GM13977 (cell line): Measurements from ENCODE around the gene C12orf57.

ENCODE experiments used
- DNase-seq: peaks from one replicate; pipeline ENCODE4 v3.0.0; 2012; ENCODE audit warnings: low spot score
- in situ Hi-C: fragments of 300-500 bp; cut with MboI; formaldehyde crosslinking; loops from one replicate; pipeline ENCODE4 v1.12.0; 2022; ENCODE audit warnings: low sequenced_read_pairs, low pct_unique_long_range_greater_than_20kb, mixed read lengths, inconsistent platforms; ENCODE audit not compliant: unreplicated experiment
- TF ChIP-seq, protein P1 (sequence below): IDR thresholded peaks from 2 replicates; pipeline ENCODE4 v1.5.1; 2012; ENCODE audit warnings: mild to moderate bottlenecking, control low read depth; ENCODE audit not compliant: insufficient read depth; ENCODE audit errors: extremely low read depth, missing control alignments

C12orf57 gene

DNA sequence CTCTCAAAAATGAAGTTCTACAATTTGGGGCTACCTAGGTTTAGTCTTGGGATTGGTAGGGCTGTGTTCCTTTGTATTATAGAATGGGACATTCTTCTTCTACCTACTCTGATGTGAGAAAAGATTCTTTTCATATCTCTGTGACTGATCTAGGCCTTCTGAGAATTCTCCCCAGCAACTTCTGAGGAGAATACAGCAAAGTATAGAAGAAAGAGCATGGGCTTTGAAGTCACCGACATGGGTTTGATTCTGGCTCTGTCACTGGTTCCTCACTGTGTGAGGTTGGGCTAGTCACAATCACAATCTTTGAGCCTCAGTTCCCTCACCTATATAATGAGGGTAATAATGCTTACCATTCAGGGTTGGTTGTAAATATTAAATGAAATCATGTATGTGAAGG is 11.1 kb upstream of the C12orf57 start:
- no peak for DNase-seq
- in situ Hi-C loops = loop anchor here (25.0 kb wide), 1 partner anchor 180 kb away; the partner anchor contains the start of gene C1RL

GRCh38 chr12:6934110-6934509 is 9.7 kb upstream of the C12orf57 start:
- TF ChIP-seq, protein P1, sequence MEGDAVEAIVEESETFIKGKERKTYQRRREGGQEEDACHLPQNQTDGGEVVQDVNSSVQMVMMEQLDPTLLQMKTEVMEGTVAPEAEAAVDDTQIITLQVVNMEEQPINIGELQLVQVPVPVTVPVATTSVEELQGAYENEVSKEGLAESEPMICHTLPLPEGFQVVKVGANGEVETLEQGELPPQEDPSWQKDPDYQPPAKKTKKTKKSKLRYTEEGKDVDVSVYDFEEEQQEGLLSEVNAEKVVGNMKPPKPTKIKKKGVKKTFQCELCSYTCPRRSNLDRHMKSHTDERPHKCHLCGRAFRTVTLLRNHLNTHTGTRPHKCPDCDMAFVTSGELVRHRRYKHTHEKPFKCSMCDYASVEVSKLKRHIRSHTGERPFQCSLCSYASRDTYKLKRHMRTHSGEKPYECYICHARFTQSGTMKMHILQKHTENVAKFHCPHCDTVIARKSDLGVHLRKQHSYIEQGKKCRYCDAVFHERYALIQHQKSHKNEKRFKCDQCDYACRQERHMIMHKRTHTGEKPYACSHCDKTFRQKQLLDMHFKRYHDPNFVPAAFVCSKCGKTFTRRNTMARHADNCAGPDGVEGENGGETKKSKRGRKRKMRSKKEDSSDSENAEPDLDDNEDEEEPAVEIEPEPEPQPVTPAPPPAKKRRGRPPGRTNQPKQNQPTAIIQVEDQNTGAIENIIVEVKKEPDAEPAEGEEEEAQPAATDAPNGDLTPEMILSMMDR = no peak
- DNase-seq = no peak
- in situ Hi-C loops = loop anchor here (25.0 kb wide), 1 partner anchor 178 kb away; the partner anchor contains the start of gene C1RL

More for the DNA sequence above, 11.1 kb upstream of the C12orf57 start:
- TF ChIP-seq, protein P1 = no peak

DNA sequence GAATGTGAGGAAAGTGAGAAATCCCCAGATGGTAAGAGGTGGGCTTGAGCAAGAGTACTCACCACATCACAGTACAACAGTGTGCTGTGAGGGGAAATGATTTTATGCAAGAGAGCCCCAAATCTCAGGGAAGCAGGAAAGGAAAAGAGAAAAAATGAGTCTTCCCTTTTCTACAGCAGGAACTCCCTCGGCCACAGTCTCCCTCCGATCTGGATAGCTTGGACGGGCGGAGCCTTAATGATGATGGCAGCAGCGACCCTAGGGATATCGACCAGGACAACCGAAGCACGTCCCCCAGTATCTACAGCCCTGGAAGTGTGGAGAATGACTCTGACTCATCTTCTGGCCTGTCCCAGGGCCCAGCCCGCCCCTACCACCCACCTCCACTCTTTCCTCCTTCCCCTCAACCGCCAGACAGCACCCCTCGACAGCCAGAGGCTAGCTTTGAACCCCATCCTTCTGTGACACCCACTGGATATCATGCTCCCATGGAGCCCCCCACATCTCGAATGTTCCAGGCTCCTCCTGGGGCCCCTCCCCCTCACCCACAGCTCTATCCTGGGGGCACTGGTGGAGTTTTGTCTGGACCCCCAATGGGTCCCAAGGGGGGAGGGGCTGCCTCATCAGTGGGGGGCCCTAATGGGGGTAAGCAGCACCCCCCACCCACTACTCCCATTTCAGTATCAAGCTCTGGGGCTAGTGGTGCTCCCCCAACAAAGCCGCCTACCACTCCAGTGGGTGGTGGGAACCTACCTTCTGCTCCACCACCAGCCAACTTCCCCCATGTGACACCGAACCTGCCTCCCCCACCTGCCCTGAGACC is 8.2 kb upstream of the C12orf57 start:
- DNase-seq = no peak

DNA sequence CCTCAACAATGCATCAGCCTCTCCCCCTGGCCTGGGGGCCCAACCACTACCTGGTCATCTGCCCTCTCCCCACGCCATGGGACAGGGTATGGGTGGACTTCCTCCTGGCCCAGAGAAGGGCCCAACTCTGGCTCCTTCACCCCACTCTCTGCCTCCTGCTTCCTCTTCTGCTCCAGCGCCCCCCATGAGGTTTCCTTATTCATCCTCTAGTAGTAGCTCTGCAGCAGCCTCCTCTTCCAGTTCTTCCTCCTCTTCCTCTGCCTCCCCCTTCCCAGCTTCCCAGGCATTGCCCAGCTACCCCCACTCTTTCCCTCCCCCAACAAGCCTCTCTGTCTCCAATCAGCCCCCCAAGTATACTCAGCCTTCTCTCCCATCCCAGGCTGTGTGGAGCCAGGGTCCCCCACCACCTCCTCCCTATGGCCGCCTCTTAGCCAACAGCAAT is 7.6 kb upstream of the C12orf57 start:
- in situ Hi-C loops = loop anchor here (25.0 kb wide), 1 partner anchor 176 kb away; the partner anchor contains the start of gene C1RL
- DNase-seq = no peak
- TF ChIP-seq, protein P1 = no peak

More for the DNA sequence above, 8.2 kb upstream of the C12orf57 start:
- TF ChIP-seq, protein P1 = no peak
- in situ Hi-C loops = loop anchor here (25.0 kb wide), 1 partner anchor 177 kb away; the partner anchor contains the start of gene C1RL

DNA sequence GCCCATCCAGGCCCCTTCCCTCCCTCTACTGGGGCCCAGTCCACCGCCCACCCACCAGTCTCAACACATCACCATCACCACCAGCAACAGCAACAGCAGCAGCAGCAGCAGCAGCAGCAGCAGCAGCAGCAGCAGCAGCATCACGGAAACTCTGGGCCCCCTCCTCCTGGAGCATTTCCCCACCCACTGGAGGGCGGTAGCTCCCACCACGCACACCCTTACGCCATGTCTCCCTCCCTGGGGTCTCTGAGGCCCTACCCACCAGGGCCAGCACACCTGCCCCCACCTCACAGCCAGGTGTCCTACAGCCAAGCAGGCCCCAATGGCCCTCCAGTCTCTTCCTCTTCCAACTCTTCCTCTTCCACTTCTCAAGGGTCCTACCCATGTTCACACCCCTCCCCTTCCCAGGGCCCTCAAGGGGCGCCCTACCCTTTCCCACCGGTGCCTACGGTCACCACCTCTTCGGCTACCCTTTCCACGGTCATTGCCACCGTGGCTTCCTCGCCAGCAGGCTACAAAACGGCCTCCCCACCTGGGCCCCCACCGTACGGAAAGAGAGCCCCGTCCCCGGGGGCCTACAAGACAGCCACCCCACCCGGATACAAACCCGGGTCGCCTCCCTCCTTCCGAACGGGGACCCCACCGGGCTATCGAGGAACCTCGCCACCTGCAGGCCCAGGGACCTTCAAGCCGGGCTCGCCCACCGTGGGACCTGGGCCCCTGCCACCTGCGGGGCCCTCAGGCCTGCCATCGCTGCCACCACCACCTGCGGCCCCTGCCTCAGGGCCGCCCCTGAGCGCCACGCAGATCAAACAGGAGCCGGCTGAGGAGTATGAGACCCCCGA is 7.0 kb upstream of the C12orf57 start:
- in situ Hi-C loops = loop anchor here (25.0 kb wide), 1 partner anchor 175 kb away; the partner anchor contains the start of gene C1RL
- TF ChIP-seq, protein P1 = peak; percentile 6
- DNase-seq = peak; percentile 65
